Liver (tissue), 9 donors: Measurements from ENCODE around the gene MICAL2. TPM values are rescaled to one million over a fixed set of nuclear protein-coding genes. Genes with fewer than 3 reads are reported as not detected.

Source experiments
- DNase-seq: peaks from one replicate; pipeline ENCODE4 v3.0.0-alpha.2; 2017; ENCODE audit warnings: low spot score
- H3K27ac ChIP-seq, 2 donors: one replicate each; pipeline ENCODE4 v1.7.0; 2013; ENCODE audit warnings: inconsistent platforms in 2 of 2, low read length in 2 of 2, control low read depth in 1 of 2, low read depth in 1 of 2, mild to moderate bottlenecking in 1 of 2
- H3K27me3 ChIP-seq, 4 donors: one replicate each; pipeline versions ENCODE4 v1.6.1 to v1.7.0; 2013; ENCODE audit warnings: low read length in 3 of 4, inconsistent platforms in 1 of 4, mild to moderate bottlenecking in 1 of 4, moderate library complexity in 1 of 4; ENCODE audit not compliant: control insufficient read depth in 4 of 4, insufficient read depth in 4 of 4
- H3K36me3 ChIP-seq, 4 donors: one replicate each; pipeline versions ENCODE4 v1.6.1 to v1.7.0; 2013; ENCODE audit warnings: low read length in 3 of 4, mild to moderate bottlenecking in 3 of 4, low read depth in 1 of 4, moderate library complexity in 1 of 4; ENCODE audit not compliant: control insufficient read depth in 4 of 4, insufficient read depth in 3 of 4
- H3K4me1 ChIP-seq, 4 donors: one replicate each; pipeline versions ENCODE4 v1.6.1 to v1.7.0; 2013; ENCODE audit warnings: low read length in 3 of 4, mild to moderate bottlenecking in 3 of 4, moderate library complexity in 1 of 4; ENCODE audit not compliant: control insufficient read depth in 4 of 4, insufficient read depth in 4 of 4
- H3K4me3 ChIP-seq, 3 donors: one replicate each; pipeline versions ENCODE4 v1.6.1 to v1.7.0; 2013; ENCODE audit warnings: low read length in 3 of 3, control low read depth in 1 of 3, low read depth in 1 of 3, mild to moderate bottlenecking in 1 of 3
- H3K9ac ChIP-seq, 2 donors: one replicate each; pipeline ENCODE4 v1.7.0; 2013; ENCODE audit warnings: low read length in 2 of 2, mild to moderate bottlenecking in 2 of 2, moderate library complexity in 2 of 2, control low read depth in 1 of 2, low read depth in 1 of 2
- H3K9me3 ChIP-seq, 4 donors: one replicate each; pipeline versions ENCODE4 v1.6.1 to v1.7.0; 2013; ENCODE audit warnings: low read length in 3 of 4; ENCODE audit not compliant: control insufficient read depth in 4 of 4
- CTCF ChIP-seq: fragments of 150-350 bp; IDR thresholded peaks from 2 replicates; pipeline ENCODE4 v1.5.1; 2017; ENCODE audit warnings: improper control_type of control experiment, low read depth, low read length; ENCODE audit not compliant: missing input control
- EGR1 ChIP-seq, 2 donors: IDR thresholded peaks; 2 replicates each; pipeline ENCODE4 v1.6.1; 2016 to 2018; ENCODE audit warnings: antibody characterized with exemption in 2 of 2, low read depth in 2 of 2
- FOXA1 ChIP-seq: IDR thresholded peaks from 2 replicates; pipeline ENCODE4 v1.6.1; 2016; ENCODE audit warnings: antibody characterized with exemption
- FOXA2 ChIP-seq: IDR thresholded peaks from 2 replicates; pipeline ENCODE4 v1.6.1; 2016; ENCODE audit warnings: antibody characterized with exemption
- HNF4A ChIP-seq, 2 donors: conservative IDR thresholded peaks; 2 replicates each; pipeline ENCODE4 v1.6.1; 2016; ENCODE audit warnings: antibody characterized with exemption in 2 of 2, mild to moderate bottlenecking in 2 of 2
- HNF4G ChIP-seq: IDR thresholded peaks from 2 replicates; pipeline ENCODE4 v1.6.1; 2016; ENCODE audit warnings: antibody characterized with exemption
- JUND ChIP-seq, 2 donors: IDR thresholded peaks; 2 replicates each; pipeline ENCODE4 v1.6.1; 2016; ENCODE audit warnings: antibody characterized with exemption in 2 of 2
- NR2F2 ChIP-seq: IDR thresholded peaks from 2 replicates; pipeline ENCODE4 v1.6.1; 2016; ENCODE audit warnings: antibody characterized with exemption
- REST ChIP-seq: IDR thresholded peaks from 2 replicates; pipeline ENCODE4 v1.6.1; 2016; ENCODE audit warnings: antibody characterized with exemption, mild to moderate bottlenecking
- RXRA ChIP-seq, 2 donors: IDR thresholded peaks; 2 replicates each; pipeline ENCODE4 v1.6.1; 2017 to 2018; ENCODE audit warnings: antibody characterized with exemption in 2 of 2, mild to moderate bottlenecking in 1 of 2
- TAF1 ChIP-seq: conservative IDR thresholded peaks from 2 replicates; pipeline ENCODE4 v1.6.1; 2016; ENCODE audit warnings: antibody characterized with exemption, mild to moderate bottlenecking
- WGBS: extraction: QIAGEN DNeasy Blood & Tissue Kit; methylation state at CpG from one replicate; pipeline ENCODE4 v1.1.7; 2013; 5-methylcytosine and 5-hydroxymethylcytosine counted together
- polyA plus RNA-seq, 2 donors: library from polyadenylated mRNA; stranded (reverse) in 1 of 2; unstranded in 1 of 2; fragments of 200-250 nt in 1 of 2; fragments of >200 nt in 1 of 2; fragmentation: Nextera tagmentation in 1 of 2; extraction: Ambion mirVana in 1 of 2; gene quantifications; one replicate each; pipeline versions ENCODE4 v1.2.1 to v1.2.3, GENCODE V29; 2013 to 2015
- total RNA-seq, 2 donors: library from RNA; depleted of rRNA; stranded (reverse); fragments of >200 nt; gene quantifications; one replicate each; pipeline ENCODE4 v1.2.3, GENCODE V29; 2014
- TF ChIP-seq, protein P1 (sequence below): IDR thresholded peaks from 2 replicates; pipeline ENCODE4 v1.6.1; 2016; ENCODE audit warnings: antibody characterized with exemption
- donor health status: healthy.
- donor health status: healthy.
- donor health status: healthy.
- donor health status: healthy.
- donor health status: healthy.

The MICAL2 gene
- total and polyA plus RNA-seq, 4 donors, result 17.5 to 113 (median 42.9) TPM

DNA sequence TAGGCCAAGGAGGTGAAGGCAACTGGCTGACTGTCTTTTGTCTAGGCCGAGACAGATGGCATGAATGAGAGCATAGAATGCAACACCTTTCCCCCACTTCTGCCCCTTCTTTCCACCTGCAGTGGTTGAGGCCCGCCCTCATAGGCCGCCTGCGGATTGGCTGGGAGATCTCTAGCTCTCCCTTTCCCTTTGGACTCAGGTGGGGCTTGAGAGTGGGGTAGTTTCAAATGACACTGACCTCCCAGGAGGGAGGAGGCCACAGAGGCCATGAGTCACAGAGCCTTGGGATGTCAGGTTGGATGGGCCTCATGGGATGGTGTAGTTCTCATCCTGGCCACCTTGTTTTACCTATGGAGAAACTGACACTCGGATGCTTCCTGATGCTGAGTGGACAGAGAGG lies 9.1 kb downstream of the MICAL2 start (continued):
- TF ChIP-seq REST, result no peak

- 87% methylated on average over 9 of the region's 9 CpGs for WGBS
- Histone ChIP-seq H3K36me3 (peaks cover 0 to 2% (median 0%) of the 10 kb centered on the region in 4 donors), H3K27me3 (no peaks in the 10 kb centered on the region), H3K9ac (no peak overlapping the region), H3K4me1 (peaks cover 0 to 7% (median 3%) of the 10 kb centered on the region in 4 donors), H3K27ac (no peak overlapping the region), H3K9me3 (no peaks in the 10 kb centered on the region), H3K4me3 (no peak overlapping the region)
- no peak for DNase-seq
- no peak for TF ChIP-seq CTCF
- TF ChIP-seq HNF4G, result no peak
- TF ChIP-seq EGR1 (IDR thresholded peaks at IDR 0.05; ENCODE audit: low read depth in 2 of 2), result no peak
- no peak for TF ChIP-seq JUND (IDR thresholded peaks at IDR 0.05)
- TF ChIP-seq NR2F2, result no peak
- TF ChIP-seq FOXA2, result no peak
- TF ChIP-seq TAF1, result no peak
- TF ChIP-seq RXRA (IDR thresholded peaks at IDR 0.05), result no peak
- no peak for TF ChIP-seq FOXA1
- no peak for TF ChIP-seq REST
- TF ChIP-seq, protein P1, sequence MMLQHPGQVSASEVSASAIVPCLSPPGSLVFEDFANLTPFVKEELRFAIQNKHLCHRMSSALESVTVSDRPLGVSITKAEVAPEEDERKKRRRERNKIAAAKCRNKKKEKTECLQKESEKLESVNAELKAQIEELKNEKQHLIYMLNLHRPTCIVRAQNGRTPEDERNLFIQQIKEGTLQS, result no peak
- TF ChIP-seq HNF4A (conservative IDR thresholded peaks at IDR 0.05), result no peak
These were observed 9.9 kb downstream of the MICAL2 start for GRCh38 chr11:12120031-12121008.
